ENCODE measurements around the gene TSSK2. TPM values are rescaled to one million over a fixed set of nuclear protein-coding genes. Genes with fewer than 3 reads are reported as not detected.

Gene TSSK2
- total and polyA plus RNA-seq, 2 experiments from 2014 or later: not detected

GRCh38 chr22:19122143-19122751, 8.9 kb upstream of the TSSK2 start, which contains the start of gene DGCR2 (continued):
- TF ChIP-seq CREB1 (CRISPR knock-in tag; IDR thresholded peaks at IDR 0.05; ENCODE audit: low read depth) (peak; percentile 68), EZH2 (IDR thresholded peaks at IDR 0.05; ENCODE audit: low read depth, unreplicated experiment) (no peak), JUNB (IDR thresholded peaks at IDR 0.05; ENCODE audit: unreplicated experiment) (no peak), EZH2phosphoT487 (IDR thresholded peaks at IDR 0.05; ENCODE audit: unreplicated experiment) (no peak), STAT1 (IDR thresholded peaks at IDR 0.05; ENCODE audit: unreplicated experiment) (no peak), POLR2AphosphoS5 (IDR thresholded peaks at IDR 0.05; ENCODE audit: low read depth) (peak; percentile 83)

DNA sequence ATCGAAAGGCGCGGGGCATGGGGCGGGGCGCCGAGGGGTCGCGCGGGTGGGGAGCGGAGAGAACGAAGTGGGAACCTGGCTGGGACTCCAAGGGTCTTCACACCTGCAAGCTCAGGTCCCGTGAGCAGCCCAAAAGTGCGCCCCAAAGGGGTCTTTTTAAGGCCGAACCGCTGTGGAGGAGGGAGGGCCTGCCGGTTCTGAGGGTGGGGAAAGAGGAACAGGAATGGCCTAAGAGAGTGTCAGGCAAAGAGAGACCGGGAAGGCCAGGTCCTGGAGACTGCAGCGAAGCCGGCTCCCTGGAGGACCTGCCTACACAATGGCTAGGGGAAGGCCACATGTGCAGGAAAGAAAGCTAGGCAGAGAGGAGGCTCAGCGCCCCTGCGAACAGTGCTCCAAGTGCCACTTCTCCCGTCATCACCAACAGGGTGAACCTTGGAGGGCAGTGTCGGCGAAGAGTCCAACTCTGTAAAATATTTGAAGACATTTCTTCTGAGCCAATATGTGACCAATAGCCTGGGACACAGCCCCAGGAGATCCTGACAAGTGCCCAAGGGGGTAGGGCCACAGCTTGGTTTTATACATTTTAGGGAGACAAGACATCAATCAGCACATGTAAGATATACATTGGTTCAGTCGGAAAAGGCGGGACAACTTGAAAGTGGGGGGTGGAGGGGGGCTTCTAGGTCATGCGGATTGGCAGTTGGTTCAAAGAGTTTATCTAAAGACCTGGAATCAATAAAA, 8.2 kb upstream of the TSSK2 start:
- H3K27ac Mint-ChIP-seq: peak overlapping the region; percentile 90
- Histone ChIP-seq H3K27ac (ENCODE audit: low read depth) (no peak overlapping the region), H4K20me1 (replicated peaks; ENCODE audit: insufficient read depth) (peaks cover 30% of the 10 kb centered on the region), H3K27me3 (ENCODE audit: insufficient read depth) (no peaks in the 10 kb centered on the region), H2AFZ (peak overlapping the region; percentile 95), H3K4me3 (peak overlapping the region; percentile 96), H3F3A (replicated peaks; ENCODE audit: low read depth) (peaks cover 4% of the 10 kb centered on the region; the same call in 1 of the 2 replicates), H3K79me2 (replicated peaks; ENCODE audit: insufficient read depth) (peaks cover 38% of the 10 kb centered on the region), H3K9me2 (ENCODE audit: insufficient read depth) (no peaks in the 10 kb centered on the region), H3K4me2 (peak overlapping the region; percentile 85), H3K4me1 (ENCODE audit: insufficient read depth) (peaks cover 16% of the 10 kb centered on the region), H3K36me3 (ENCODE audit: insufficient read depth) (no peaks in the 10 kb centered on the region)
- peaks cover 22% of the 10 kb centered on the region for H3K27me3 Mint-ChIP-seq (ENCODE audit: insufficient read depth, low read depth, poor library complexity)
- peaks cover 29% of the 10 kb centered on the region for H3K4me1 Mint-ChIP-seq
- DNase-seq (ENCODE audit: low spot score): peak; percentile 67
- peak overlapping the region; percentile 85 for H3K4me3 Mint-ChIP-seq
- ATAC-seq: peak; percentile 50
- H3K9me3 Mint-ChIP-seq: no peaks in the 10 kb centered on the region
- H3K36me3 Mint-ChIP-seq (ENCODE audit: low read depth): no peaks in the 10 kb centered on the region; the same call in 2 of the 3 replicates
- TF ChIP-seq POLR2AphosphoS5 (IDR thresholded peaks at IDR 0.05; ENCODE audit: low read depth): no peak
- no peak for TF ChIP-seq ZNF462 (CRISPR knock-in tag; IDR thresholded peaks at IDR 0.05)
- no peak for TF ChIP-seq NANOG (IDR thresholded peaks at IDR 0.05; ENCODE audit: borderline replicate concordance)
- no peak for TF ChIP-seq CTCF (conservative IDR thresholded peaks at IDR 0.05; ENCODE audit: low read depth in 2 of 2)
- no peak for TF ChIP-seq EZH2phosphoT487 (IDR thresholded peaks at IDR 0.05; ENCODE audit: unreplicated experiment)
- TF ChIP-seq ZNF114 (CRISPR knock-in tag; IDR thresholded peaks at IDR 0.05): no peak
- TF ChIP-seq EZH2 (IDR thresholded peaks at IDR 0.05; ENCODE audit: low read depth, unreplicated experiment): no peak
- TF ChIP-seq, protein P1, sequence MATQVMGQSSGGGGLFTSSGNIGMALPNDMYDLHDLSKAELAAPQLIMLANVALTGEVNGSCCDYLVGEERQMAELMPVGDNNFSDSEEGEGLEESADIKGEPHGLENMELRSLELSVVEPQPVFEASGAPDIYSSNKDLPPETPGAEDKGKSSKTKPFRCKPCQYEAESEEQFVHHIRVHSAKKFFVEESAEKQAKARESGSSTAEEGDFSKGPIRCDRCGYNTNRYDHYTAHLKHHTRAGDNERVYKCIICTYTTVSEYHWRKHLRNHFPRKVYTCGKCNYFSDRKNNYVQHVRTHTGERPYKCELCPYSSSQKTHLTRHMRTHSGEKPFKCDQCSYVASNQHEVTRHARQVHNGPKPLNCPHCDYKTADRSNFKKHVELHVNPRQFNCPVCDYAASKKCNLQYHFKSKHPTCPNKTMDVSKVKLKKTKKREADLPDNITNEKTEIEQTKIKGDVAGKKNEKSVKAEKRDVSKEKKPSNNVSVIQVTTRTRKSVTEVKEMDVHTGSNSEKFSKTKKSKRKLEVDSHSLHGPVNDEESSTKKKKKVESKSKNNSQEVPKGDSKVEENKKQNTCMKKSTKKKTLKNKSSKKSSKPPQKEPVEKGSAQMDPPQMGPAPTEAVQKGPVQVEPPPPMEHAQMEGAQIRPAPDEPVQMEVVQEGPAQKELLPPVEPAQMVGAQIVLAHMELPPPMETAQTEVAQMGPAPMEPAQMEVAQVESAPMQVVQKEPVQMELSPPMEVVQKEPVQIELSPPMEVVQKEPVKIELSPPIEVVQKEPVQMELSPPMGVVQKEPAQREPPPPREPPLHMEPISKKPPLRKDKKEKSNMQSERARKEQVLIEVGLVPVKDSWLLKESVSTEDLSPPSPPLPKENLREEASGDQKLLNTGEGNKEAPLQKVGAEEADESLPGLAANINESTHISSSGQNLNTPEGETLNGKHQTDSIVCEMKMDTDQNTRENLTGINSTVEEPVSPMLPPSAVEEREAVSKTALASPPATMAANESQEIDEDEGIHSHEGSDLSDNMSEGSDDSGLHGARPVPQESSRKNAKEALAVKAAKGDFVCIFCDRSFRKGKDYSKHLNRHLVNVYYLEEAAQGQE (IDR thresholded peaks at IDR 0.05; ENCODE audit: unreplicated experiment): no peak
- TF ChIP-seq STAT1 (IDR thresholded peaks at IDR 0.05; ENCODE audit: unreplicated experiment): no peak

Data from GM23338 (cell line).